Hematopoietic multipotent progenitor cell treated with erythropoietin and hydrocortisone succinate and interleukin-3 and kit ligand, for 15 days (in vitro differentiated cells): ENCODE measurements around the gene TTC33.
"Not testable (repeated sequence)": the region's sequence is repeated elsewhere in the genome, so short reads cannot be mapped to it uniquely, and the experiment has no call there.

Experiments used
- DNase-seq: peaks from one replicate; pipeline ENCODE4 v3.0.0-alpha.2; 2015; ENCODE audit warnings: low spot score

The TTC33 gene

DNA sequence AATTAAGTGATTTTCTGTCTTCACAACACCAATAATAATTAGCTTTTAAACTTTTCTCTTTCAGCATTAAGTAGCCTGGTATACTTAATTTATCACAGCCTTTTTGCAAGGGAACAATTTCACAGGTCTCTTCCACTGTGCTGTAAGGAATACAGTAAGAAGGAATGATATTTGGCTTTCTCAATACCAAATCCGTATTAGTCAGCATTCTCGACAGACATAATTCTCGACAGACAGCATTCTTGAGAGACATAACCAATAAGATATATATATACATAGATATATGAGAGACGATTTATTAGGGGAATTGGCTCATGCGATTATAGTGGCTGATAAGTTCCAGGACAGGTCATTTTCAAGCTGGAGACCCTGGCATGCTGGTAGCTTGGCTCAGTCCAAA lies 24.4 kb upstream of the TTC33 start:
- DNase-seq, result no peak

DNA sequence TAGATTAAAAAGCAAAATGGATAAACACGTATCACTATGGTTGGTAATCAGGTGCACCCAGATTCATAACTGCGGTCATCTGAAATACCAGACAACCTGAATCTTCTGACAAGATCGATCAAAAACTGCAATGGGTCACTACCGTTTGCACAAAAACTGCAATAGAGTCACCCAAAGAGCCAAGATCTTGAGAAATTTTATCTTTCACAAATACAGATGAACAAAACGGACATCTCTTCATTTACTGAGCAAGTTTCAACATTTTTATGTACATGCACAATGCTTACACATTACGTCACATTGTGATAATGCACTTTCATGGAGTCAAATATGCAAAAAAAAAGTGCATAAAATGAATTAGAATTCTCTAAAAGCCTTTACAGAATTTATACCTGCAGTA lies 23.8 kb upstream of the TTC33 start:
- DNase-seq, result no peak

DNA sequence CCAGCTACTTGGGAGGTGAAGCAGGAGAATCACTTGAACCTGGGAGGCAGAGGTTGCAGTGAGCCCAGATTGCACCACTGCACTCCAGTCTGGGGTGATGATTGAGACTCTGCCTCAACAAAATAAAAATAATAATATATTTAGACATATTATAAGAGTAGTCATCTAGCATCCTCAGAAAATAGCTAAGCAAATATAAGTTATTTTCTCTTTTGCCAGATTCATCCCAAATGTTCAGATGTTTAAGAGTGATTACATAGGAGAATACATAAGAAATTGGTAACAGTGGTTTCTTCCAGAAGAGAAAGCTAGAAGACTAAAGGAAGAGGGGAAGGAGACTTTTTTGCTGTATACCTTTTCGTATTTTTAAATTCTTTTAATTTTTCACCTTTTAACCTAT lies 22.4 kb upstream of the TTC33 start:
- DNase-seq, result no peak

DNA sequence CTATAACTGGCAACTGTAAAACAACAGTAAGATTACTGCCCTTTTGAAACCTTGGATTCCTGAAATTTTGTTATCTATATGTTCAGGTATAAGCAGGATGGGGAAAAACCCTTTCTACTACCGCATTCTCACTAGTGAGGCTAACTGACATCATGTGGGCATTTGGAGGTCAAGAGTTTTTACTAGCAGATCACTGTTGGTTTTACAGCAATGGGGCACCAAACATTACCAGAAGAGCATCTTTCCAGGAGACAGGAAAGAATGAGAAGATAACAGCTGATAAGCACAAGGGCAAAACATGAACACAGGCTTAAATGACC lies 20.9 kb upstream of the TTC33 start:
- no peak for DNase-seq

DNA sequence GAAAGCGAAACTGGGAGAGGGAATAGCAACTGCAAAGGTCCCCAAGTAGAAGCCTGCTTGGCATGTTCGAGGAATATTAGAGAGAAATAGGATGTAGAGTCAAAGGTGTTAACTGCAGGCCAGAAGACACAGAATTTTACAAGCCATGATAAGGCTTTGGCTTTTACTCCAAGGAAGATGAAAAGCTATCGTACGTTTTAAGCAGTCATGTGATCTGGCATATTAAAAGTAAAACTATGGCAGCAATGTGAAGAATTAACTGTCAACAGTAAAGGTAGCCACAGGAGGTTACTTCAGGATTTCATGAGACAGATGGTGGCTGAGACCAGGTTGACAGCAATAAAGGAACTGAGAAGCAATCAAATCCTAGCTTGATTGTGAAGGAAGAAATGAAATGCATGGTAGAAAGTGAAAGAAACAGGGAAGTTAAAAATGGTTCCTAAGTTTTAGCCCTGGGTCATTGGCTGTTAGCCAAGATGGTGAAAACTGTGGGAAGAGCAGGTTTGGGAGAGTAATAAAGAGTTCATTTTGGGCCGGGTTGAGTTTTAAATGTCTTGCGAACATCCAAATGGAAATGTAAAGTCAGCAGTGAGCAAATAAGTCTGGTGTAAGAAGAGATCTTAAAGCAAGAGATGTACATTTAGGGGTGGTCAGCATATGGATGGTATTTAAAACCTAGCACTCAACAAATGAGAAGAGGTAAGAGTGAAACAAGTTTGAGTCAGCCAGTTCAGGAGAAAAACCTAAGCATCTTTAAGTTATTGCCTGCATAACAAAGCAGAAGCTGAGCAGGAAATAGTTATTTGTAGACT lies 20.3 kb upstream of the TTC33 start:
- DNase-seq, result no peak

DNA sequence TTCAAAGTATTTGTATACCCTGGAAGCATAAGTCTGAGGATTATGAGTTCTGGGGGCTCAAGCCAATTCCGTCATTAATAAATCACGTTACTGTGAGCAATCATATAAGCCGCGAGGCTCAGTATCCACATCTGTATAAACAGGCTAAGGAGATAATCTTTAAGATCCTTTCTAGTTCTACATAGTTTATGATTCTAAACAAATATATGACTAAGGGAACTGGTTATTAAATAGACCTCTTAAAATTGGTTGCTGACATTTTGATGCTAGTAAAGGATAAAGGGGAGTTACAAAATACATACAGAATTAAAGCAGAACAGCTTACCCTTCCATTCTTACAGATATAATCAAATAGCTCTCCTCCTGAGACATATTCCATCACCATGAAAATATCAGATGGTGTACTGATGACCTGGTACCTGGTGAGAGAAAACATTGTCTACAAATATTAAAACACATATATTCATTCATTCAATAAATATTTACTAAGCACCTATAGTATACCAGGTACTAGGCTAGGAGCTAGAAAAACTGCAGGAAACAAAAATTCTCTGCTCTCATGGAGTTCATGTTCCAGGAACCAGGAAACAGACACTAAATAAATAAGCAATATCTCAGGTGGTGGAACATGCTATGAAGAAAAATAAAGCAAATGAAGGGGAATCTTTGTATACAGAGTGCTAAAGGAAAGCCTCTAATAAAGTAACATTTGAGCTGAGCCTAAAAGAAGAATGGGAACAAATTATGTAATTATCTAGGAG lies 19.5 kb upstream of the TTC33 start:
- no peak for DNase-seq

DNA sequence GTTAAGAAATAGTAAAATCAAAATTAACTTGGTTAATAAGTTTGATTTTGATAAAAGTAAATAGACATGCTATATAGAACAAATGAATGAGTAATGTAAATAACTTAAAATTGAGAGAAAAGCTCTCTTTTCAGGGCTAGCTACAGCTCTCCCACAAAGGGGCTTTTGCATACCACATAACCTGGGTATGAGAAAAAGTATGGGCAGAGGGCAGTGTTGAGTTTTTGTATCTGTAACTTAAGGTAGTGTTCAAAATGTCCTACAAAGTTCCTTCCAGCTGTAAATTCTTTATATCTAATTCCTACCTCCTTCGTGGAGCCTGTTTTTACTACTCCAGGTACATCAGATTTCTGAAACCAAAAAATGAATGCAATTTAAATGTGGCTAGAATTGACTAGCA lies 18.9 kb upstream of the TTC33 start:
- no peak for DNase-seq

DNA sequence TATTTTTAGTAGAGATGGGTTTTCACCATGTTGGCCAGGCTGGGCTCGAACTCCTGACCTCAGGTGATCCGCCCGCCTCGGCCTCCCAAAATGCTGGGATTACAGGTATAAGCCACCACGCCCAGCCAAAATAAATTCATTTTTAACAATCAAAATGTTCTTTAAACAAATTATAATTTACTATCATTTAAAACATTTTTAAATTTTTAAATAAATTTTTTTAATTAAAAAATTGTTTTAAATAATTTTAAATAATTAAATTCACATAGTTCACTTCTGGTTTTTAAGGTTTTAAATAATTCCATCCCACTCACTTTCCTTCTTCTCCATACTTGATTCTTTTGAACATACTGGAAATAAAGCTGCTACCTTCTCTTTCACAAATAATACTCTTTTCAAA lies 15.0 kb upstream of the TTC33 start:
- DNase-seq, result no peak

GRCh38 chr5:40762705-40763104 lies 6.9 kb upstream of the TTC33 start:
- DNase-seq, result no peak

- DNase-seq, result no peak
Observed at GRCh38 chr5:40757400-40757799, 1.6 kb upstream of the TTC33 start.

- DNase-seq, result peak; percentile 78
Observed at GRCh38 chr5:40755093-40755406, 711 bp downstream of the TTC33 start.

DNA sequence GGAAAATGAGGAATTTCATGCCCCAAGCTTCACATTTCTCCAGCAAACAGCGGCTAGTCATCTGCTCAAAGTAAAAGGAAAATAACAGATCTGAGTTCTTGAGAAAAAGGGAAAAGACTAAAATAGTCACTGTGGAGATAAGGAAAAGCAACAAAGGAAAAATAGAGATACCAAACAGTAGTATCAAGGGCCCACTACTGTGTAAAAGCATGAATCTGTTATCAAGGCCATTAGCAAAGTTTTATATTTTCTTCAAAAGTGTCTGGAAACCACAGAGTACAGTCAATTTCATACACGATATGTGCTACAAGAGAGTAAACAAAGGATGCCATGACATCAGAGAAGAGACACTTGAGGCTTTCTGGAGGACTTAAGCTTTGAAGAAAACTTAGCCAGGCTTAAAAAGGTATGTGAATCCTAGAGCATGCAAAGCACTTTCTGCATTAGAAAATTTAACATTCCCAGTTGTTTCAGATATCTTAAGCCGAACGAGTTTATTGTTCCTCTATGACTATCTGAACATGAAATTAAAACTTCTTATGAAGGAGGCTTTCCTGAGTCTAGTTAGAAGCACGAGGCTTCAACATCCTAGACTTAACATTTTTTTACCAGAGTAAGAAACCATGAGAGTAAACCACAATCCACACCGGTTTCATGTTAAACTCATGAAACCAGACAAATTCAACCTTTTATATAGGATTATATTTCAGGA lies 1.2 kb downstream of the TTC33 start:
- DNase-seq, result peak; percentile 10

- DNase-seq, result no peak
Observed at GRCh38 chr5:40746703-40747102, 9.1 kb downstream of the TTC33 start.

DNA sequence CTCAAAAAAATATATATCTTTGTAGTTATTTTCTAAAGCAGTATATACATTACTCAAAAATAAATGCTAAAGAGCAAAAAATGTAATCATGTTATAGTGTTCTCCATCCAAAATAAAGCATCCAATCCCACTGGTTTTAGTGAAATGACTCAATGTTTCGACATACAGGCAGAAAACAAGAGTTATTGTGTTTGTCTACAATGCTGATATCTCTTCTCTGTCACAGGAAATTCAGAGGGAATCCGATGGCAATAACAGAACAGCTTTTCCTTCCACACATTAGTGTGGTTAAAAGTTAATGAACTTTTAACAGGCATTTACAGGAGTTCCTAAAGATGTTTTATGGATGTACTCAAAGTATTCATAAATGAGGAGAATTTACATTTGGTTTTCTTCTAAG lies 12.0 kb downstream of the TTC33 start:
- DNase-seq, result no peak

DNA sequence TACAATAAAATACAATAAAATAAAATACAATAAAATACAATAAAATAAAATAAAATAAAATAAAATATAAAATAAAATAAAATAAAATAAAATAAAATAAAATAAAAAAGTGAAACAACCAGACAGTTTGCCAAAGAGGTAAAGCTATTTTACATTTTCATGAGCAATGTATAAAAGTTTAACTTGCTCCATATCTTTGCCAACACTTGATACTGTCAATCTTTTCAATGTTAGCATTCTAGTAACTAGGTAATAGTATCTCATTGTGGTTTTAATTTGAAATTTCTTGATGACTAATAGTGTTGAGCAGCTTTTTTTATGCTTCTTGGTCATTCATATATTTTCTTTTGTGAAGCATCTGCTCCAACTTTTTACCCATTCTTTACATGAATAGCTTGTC lies 17.3 kb downstream of the TTC33 start:
- no peak for DNase-seq

DNA sequence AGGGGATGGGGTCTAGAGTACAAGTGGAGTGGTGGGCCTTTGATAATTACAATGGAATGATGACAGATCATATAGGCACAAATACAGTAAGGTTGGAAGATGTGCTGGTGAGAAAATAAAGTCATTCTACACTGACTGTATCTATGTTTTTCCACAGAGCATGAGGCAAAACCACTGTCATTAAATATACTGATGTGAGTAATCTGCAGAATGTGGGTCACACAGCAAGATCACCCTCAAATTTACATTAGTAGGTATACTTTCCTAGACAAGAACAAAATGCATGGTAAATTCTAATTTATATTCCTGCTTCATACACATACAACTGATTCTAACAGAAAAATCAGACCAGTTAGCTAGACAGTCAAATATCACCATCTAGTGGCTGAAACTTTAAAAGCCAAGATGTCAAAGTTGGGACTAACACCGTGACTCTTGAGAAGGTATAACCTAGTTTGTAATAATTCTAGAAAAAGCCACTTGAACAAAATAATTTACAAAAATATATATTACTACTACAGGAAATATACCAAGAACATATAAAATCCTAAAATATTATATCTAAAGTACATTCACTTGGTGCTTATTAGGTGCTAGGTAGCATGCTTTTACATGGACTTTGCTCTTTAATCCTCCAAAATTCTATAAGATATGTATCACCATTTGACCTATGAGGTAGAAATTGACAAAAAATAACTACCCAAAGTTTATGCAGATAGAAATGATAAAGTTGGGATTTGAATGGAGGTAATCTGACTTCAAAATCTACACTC lies 19.5 kb downstream of the TTC33 start:
- DNase-seq, result peak; percentile 52

GRCh38 chr5:40735609-40736008 lies 20.2 kb downstream of the TTC33 start:
- no peak for DNase-seq

DNA sequence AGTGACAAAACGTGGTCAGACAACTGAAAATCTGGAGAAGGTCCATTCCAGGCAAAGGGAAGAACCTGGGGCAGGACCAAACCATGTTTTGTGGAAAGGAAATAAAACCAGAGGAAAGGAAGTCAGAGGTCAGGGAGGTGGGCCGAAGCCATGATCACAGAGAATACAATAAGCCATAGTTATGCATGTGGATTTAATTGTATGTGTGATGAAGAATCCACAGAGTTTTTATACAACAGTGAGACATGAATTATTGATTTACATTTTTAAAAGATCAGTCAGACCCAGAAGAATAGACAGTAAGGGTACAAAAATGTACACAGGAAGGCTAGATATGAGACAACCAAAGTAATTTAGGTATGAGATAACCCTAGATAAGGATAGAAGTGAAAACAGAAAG lies 20.8 kb downstream of the TTC33 start:
- no peak for DNase-seq

- DNase-seq, result no peak
Observed at GRCh38 chr5:40733879-40734563, 21.7 kb downstream of the TTC33 start.

GRCh38 chr5:40733434-40733833 lies 22.3 kb downstream of the TTC33 start:
- DNase-seq, result no peak

GRCh38 chr5:40722497-40722911 lies 33.3 kb downstream of the TTC33 start:
- not testable (repeated sequence) for DNase-seq

DNA sequence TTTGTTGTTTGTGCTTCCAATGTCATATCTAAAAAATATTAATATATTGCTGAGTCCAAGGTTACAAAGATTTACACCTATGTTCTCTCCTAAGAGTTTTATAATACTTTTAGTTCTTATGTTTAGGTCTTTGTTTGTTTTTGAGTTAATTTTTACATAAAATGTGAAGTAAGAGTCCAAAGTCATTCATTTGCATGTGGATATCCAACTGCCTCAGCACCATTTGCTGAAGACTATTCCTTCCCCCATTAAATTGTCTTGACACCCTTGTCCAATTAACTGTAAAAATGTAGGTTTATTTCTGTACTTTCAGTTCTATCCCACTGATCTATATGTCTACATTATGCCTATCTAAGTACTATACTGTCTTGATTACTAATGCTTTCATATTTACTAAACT lies 35.7 kb downstream of the TTC33 start:
- DNase-seq, result no peak
